ENCODE results near the gene DSG2.

The DSG2 gene

DNA sequence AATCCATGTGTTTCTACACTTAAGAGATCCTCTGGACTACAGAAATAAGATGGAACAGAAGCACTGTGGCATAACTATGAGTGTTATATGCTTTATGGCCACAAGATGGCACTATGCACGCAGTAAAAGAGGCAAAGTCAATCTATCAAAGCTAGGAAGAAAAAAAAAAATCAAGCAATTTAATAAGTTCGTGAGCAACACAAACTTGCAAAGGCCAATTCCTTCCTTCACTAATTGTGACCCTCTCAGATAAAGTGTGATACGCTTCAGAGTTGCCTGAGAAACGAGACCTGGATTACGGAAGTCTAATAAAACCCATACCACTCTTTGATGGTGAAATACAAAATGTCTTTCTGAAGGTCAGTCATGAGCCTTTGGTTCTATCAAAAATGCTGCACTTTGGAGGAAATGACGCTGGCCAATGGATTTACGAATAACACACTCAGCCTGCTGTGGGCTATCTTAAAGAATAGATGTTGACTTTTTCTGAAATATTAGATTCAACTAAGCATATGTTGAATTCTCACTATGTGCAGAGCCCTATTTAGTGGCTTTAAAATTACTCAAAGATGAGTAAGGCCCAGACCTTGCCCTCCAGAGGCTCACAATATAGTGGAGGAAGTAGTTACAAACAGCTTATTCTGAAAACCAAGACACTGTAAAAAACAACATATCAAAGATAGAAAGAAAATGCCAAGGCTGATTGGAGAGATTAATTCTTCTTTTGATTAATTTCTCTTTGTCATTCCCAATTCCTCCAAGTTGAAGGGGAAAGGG, 58.2 kb downstream of the DSG2 start:
- DNase-seq (ENCODE audit: low read depth), result no peak

DNA sequence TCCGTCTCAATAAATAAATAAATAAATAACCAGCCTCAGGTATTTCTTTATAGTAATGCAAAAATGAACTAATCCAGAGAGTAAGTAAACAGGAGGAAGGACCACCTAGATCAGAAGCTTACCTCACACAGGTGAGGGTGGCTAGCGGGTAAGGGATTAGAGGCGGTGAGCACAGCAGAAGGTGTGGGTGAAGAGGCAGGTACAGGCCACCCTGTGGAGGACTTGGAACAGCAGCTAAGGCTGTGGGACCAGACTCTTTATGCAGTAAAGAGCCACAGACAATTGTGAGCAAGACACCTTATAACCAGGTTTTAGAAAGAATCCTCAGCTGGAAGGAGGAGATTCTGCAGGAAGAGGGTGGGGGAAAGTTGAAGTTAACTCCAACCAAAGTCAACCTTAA, 59.5 kb downstream of the DSG2 start:
- DNase-seq (ENCODE audit: low read depth), result no peak

DNA sequence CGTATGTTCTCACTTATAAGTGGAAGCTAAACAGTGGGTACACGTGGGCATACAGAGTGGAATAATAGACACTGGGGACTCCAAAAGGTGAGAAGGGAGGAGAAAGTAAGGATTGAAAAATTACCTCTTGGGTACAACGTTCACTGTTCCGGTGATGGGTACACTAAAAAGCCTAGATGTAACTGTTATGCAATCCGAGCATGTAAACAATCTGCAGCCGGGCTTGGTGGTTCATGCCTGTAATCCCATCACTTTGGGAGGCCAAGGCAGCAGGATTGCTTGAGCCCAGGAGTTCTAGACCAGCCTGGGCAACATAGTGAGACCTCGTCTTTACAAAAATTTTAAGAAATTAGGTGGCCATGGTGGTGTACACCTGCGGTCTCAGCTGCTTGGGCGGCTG, 60.6 kb downstream of the DSG2 start:
- no peak for DNase-seq (ENCODE audit: low read depth)

DNA sequence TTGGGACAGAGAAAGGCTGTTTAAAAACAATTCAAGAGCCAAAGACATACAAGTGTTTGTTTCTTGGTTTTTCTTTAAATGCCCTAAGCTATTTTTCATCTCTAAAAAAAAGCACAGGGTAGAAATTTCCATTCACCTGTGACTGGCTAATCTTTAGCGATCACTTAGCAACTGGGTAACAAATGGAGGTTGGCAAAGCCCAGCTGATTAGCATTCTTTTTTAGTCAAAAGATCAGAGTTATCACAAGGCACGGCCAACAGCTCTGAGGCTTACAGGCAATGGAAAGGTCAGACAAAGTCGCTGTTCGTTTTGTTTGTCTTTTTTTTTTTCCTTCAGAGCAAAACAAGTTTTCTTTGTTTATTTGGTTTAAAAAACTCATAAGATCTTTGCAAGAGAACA, 64.7 kb downstream of the DSG2 start:
- no peak for DNase-seq (ENCODE audit: low read depth)

DNA sequence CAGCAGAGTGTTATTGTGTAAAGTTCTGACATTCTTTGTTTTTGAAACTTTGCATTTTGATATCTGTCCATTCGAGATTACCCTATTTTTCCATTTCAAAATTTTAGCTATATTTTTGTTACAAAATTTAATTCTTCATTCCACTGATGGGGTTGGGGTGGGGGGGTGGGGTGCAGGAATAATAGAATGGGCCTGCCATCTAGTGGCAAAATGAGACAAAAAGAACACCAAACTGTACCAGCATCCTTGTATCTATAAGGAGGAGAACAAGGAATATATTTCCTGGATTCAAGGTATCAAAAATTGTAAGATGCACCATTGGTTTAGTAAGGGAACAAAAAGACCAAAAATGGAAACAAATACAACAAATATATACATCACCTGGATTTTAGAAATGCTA, 65.8 kb downstream of the DSG2 start:
- no peak for DNase-seq (ENCODE audit: low read depth)

DNA sequence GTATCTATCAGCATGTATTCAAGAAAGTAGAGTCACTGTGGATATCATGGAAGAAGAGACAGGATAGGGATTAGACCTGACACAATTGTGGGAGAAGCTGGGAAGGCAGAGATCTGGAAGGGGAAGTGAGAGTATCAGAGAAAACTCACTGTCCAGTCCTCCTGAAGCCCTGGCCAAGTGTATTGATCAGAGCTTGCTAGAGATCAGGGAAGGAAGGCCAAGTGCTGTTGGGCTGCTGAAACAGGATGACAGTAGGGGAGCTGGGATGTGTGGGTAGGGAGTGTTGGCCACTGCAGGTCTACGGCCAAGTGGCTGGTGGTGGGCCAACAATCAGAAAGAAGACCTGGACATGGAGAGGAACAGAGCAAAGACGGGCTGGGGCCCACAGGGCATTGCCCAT, 67.4 kb downstream of the DSG2 start:
- no peak for DNase-seq (ENCODE audit: low read depth)

DNA sequence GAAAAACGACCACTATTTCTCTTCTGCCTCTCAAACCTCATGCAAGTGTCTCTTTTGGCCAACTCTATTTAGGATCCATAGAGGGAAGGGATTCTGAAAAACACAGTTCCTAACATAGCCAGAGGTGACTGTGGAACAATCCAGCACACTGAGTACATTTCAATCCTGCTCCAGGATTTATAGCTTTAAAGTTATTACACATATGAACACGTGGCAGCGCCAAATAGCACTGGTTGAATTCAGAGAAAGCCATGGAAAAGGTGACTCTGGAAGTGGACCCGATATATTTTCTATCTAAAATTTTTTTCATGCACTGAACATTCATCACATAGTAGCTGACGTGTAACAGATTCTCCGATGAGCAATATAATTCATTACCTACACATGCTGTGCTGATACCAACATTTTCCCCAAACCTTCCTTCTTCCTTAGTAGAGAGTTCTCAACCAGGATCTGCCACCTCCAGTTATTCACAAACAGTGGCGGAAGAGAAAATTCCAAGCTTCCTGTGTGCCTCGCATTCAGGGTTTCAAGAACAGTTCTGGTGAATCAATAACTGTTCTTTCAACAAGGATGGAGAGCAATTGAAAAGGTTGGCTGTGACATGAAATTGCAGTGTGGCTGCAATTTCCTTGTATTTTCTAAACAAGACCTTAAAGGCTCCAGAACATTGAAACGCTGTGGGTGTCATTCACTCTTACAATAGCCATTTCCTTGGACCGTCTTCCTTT, 68.0 kb downstream of the DSG2 start:
- DNase-seq (ENCODE audit: low read depth), result no peak

DNA sequence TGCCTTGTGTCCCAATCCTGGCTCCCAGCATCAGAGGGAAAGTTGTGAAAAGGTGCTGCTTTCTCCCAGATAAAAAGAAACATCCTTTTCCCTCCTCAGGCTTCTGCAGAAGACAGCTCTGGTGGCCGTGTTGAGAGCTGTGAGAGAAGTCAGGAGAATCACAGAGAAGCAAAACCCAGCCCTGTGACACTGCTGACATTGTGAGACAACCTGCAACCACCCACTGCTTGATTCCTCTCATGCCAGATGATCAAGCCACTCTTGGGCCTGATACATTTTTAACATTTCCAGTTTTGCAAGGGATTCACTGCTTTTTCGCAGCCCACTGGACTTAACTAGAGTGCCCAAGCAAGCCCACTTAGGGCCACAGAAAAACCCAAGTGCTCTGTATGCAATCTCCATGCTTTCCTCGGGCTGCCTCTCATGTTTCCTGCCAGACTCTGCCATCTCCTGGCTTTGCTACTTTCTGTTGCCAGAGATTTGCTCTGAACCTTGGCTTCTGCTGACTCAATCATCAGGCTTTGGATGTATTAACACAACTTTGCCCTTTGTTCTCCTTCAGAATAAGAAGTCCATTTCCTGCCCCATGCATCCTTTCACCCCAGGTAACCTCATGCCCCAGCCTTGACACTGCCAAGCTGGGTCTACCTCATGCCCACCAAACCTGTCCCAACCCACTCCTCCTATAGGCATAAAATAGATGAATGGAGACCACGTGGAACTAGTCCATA, 68.8 kb downstream of the DSG2 start:
- no peak for DNase-seq (ENCODE audit: low read depth)

DNA sequence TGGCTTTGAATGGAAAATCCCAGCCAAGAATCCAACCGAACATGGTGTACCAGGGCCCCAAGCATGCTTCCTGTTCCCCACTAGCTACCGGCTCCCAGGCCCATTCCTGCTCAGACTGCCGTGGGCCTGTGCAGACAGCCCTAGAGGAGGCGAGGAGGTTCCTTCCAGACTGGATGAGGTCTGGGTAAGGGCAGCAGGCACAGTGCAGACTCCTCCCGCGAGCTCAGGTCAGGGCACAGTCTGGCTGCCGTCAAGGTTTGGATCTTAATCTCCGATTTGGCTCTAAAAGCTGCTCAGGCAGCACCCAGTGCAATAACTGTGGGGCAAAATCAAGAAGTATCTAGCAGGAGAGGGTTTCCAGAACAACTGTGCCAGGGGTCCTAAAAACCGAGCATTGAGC, 74.4 kb downstream of the DSG2 start:
- no peak for DNase-seq (ENCODE audit: low read depth)

DNA sequence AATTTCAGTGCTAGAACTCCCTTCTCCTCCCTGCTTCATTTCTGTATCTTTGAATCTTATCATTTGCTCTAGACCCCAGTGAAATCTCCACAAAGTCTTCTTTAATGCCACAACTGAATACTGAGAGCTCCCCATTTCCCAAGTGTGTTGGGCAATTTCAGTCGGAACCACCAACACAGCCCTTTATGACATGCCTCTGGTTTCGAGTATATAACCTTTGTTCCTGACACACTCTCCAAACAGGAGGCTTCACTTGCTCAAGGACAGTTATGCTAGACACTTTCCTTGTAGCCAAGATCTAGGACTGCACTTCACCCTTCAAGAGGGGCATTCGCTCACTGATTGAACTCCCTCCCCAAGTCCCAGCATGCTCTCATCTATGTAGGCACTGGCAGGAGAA, 75.1 kb downstream of the DSG2 start:
- DNase-seq (ENCODE audit: low read depth), result no peak

DNA sequence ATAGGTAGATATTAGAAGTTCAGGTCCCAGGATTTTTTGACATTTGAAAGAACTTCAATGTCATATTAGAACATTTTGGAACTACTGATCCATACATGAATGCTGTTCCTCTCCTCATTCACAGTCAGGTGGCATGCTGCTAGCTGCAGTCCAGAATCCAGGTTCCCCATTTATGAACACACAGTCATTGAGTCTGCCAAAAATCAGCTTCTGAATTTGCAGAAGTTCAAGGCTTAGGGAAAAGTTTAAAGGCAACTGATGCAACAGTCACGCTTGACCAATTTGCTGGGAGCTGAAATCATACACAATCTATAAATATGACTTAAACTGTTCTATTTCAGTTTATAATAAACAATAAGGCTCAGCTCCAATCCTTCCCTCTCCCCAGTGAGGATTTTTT, 76.4 kb downstream of the DSG2 start:
- no peak for DNase-seq (ENCODE audit: low read depth)

DNA sequence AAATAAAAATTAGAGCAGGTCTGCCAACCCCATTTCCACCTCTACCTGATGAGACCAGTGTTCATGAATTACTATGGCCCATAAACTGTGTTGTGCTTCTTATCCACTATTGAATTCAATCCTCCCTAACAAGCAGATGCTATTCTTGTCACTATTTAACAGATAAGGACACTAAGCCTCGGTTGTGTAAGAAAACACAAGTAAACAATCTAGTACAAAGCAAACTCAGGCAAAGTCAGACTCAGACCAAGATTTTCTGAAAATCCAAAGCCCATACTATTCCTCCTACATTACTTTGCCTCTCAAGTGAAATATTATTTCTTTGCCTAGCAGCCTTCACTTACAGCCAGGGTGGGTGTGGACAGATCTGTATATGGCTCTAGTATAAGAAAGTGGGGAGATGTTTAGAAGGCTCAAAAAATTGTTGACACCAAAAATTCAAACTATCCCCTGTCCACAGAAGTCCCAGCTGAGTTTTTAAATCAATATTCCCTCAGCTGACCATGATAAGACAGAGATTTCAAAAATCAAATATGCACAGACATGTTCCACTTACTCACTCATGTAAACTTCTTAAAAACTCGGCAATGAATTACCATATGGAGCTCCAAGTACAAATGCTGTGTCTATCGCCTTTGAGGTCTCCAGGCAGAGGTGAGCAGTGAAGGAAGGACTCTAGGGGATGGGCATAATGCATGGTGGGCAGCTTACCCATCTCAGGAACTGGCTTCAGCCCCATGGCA, 77.7 kb downstream of the DSG2 start:
- no peak for DNase-seq (ENCODE audit: low read depth)

DNA sequence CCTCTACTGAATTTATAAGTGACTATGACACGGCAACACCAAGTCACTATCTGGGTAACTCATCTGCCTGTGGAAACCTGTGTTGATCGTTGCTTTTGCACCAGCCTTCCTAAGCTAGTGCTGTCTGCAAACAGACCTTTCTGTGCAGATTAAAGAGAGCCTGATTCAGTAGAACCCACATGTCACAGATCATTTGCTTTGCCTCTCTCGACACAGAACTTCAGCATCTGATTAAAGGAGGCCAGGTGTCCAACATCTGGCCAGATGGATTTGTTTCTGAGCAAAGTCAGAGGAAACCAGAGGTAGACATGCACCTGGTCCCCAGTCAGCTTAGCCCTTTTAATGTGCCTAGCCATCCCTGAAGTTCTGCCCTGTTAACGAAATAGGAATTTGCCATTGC, 78.7 kb downstream of the DSG2 start:
- DNase-seq (ENCODE audit: low read depth), result no peak

DNA sequence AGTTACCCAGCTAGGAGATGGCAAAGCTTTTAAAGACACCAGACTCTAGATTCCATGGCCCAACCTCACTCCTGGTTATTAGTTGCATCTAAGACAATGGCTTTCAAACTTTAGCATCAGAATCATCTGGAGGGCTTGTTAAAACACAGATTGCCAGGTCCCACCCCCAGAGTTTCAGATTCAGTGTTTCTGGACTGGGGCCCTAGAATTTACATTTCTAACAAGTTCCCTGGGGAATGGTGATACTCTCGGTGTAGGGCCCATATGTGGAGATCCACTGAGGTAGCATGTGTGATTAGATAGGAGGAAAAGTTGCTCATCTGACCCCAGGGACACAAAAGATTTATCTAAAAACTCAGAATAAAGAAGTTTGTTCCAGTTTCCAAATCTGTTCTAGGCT, 79.2 kb downstream of the DSG2 start:
- no peak for DNase-seq (ENCODE audit: low read depth)

DNA sequence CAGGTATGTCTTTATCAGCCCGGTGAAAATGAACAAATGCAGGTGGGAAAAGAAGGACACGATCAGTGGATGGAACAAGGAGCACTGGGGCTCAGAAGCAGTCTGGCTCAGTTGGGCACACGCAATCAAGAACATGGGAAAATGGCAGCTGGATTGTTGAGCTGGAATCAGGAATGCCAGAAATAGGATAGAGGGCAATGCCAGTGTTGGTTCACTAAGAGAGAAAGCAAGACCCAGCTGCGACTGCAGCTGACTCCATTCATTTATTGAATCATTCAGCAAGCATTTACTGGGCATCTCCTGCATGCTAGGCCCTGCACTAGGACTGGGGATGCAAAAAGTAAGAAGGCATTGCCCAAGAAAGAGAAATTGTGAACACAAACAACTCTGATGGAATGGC, 80.1 kb downstream of the DSG2 start:
- no peak for DNase-seq (ENCODE audit: low read depth)

DNA sequence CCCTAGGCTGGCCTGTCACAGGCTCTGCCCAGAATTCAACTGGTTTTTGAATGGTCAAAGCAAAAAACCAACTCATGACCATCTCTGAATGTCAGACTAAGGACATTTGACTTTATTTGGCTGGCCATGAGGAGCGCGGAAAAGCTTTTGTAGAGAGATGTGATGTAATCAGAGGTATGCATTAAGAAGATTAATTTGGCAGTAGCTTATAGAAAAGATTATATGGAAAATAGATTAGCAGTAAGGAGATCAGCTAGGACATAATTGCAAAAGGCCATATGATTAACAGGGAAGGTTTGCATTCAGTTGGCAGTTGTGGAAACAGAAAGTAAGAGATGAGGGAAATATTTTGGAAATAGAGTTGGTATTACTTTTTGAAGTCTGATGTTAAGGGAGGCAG, 81.4 kb downstream of the DSG2 start:
- no peak for DNase-seq (ENCODE audit: low read depth)

DNA sequence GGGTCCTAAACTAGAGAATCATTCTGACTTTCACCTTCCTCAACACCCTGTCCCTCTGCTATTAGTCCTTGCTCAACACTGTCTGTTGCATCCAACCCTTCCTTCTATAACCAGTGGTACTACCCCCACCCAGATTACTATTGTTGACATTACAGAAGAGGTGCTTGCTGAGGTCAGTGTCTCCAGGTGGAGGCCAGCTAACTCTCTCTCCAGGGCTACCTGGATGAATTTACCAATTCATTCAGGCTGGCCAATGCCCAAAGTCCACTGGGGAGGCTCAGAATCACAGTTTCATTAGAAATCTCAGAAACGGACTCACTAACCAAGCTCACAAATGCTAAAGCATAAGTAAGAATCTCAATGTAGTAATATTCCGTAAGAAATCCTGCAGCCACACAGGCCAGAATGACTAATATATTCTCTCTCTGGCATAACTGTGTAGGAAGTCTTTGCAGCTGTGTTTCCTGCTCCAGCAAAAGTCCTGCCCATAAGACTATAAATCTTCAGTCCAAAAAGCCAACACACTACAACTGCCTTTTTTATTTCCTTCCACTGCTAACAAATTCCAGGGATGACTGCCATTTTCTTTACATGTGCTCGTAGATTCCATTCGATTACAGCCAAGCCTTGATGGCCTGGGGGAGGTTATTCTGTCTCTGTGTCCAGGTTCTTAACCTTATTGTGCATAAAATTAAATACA, 83.7 kb downstream of the DSG2 start:
- DNase-seq (ENCODE audit: low read depth), result no peak

DNA sequence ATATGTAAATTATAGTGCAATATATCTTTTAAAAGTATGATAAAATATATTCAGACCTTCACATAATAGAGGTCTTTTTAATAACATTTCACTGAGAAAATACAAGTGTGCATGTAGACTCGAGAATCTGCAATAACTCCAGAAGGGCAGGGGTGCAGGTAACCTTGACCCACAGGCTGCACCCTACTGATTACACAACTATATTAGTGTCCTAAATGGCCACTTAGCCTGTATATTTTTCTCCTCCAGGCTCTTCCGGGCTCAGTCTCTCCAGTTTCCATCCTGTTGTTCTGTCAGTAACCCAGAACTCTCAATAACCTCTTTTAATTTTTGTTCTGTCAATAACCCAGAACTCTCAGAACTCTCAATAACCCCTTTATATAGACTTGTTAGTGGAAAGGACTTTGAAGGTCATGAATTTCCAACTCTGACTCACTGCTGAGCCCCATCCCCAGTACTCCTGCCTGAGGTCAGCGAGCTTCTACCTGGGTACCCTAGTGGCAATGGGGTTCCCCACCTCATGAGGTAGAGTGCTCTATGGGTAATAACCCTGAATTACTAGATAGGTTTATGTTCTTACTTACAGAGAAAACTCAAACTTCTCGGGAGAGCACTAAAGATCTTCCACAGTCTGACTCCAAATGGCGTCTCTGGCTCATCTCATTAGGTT, 85.3 kb downstream of the DSG2 start:
- no peak for DNase-seq (ENCODE audit: low read depth)

DNA sequence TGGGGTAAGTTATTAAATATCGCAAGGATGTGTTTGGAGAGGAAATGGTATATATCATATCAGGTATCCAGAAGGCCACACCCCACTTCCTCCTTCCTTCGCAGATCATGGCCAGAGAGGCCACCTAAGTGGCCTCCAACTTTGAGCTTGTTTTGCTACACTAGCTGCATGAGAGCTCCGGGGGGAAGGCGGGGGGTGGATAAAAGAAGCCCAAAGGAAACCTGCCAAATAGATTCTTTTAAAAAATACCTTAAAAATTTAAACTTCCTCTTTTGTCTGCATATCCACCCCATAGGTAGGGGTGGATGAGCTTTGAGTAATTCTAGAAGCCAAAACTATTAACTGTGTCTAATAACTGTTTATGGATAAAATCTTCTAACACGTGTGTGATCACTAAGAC, 88.0 kb downstream of the DSG2 start:
- DNase-seq (ENCODE audit: low read depth), result no peak

DNA sequence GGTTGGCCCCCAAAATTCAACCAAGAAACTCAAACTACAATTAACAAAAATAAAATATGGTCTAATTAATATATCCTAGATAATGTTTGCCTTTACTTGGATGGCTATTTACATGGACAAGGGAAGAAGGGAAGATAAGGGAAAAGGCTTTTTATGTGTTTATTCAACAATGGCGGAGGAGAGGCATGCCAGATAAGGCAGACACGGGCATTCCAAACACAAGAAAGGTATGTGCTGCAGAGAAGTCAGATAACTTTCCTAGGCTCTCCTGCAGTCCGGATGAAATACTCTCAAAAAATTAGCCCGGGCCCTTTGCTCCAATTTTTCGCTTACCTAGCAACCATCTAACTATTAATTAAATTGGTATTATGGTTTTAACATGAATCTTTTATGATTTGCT, 88.6 kb downstream of the DSG2 start:
- no peak for DNase-seq (ENCODE audit: low read depth)

DNA sequence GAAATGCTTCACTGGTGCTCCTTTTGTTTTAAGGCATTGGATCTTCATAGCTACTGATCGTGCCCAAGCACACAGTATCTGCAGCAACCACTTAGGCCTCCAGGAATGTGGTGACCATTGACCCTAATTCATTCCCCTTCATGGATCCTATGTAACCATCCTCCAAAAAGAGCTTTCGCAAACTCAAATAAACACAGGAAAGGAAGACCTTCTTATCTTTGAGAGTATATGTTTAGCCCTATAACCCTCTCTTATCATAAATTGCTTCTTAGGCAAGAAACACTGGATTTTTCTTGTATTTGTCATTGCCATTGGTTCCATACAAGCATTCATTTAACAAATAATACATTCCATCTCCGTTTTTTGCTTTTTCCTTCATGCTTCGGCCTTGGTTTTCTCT, 89.6 kb downstream of the DSG2 start:
- no peak for DNase-seq (ENCODE audit: low read depth)

Measured in stimulated activated CD8-positive, alpha-beta memory T cell treated with anti-CD3 and anti-CD28 coated beads, Interleukin-4, amount 100 ng/mL, for 24 hours (primary cell).